ENCODE results near the gene DHRS1.

Gene DHRS1

GRCh38 chr14:24280797-24281460, 18.7 kb downstream of the DHRS1 start:
- DNase-seq, result no peak

- no peak for DNase-seq
Observed at GRCh38 chr14:24279301-24280186, 20.0 kb downstream of the DHRS1 start.

GRCh38 chr14:24278424-24278823, 21.2 kb downstream of the DHRS1 start:
- DNase-seq, result no peak

- no peak for DNase-seq
Observed at GRCh38 chr14:24277606-24278321, 21.8 kb downstream of the DHRS1 start.

GRCh38 chr14:24277071-24277470, 22.5 kb downstream of the DHRS1 start:
- no peak for DNase-seq

- DNase-seq, result no peak
Observed at GRCh38 chr14:24274101-24274543, 25.5 kb downstream of the DHRS1 start.

- no peak for DNase-seq
Observed at GRCh38 chr14:24273422-24273998, 26.1 kb downstream of the DHRS1 start.

GRCh38 chr14:24272467-24272866, 27.1 kb downstream of the DHRS1 start:
- no peak for DNase-seq

GRCh38 chr14:24271834-24272263, 27.7 kb downstream of the DHRS1 start:
- DNase-seq, result no peak

- DNase-seq, result peak; percentile 91
Observed at GRCh38 chr14:24271134-24271833, 28.3 kb downstream of the DHRS1 start, which contains the start of gene RABGGTA. RABGGTA (minus strand) TSS chr14:24271597; CDS start chr14:24271115, 482 bp downstream.

GRCh38 chr14:24270537-24271133, 28.9 kb downstream of the DHRS1 start:
- no peak for DNase-seq

- no peak for DNase-seq
Observed at GRCh38 chr14:24269910-24270536, 29.6 kb downstream of the DHRS1 start.

- DNase-seq, result no peak
Observed at GRCh38 chr14:24269368-24269767, 30.2 kb downstream of the DHRS1 start.

- DNase-seq, result no peak
Observed at GRCh38 chr14:24268225-24268624, 31.4 kb downstream of the DHRS1 start.

- no peak for DNase-seq
Observed at GRCh38 chr14:24267516-24267915, 32.1 kb downstream of the DHRS1 start.

- no peak for DNase-seq
Observed at GRCh38 chr14:24266344-24267244, 33.0 kb downstream of the DHRS1 start.

GRCh38 chr14:24264298-24264697, 35.3 kb downstream of the DHRS1 start:
- DNase-seq, result no peak

GRCh38 chr14:24263848-24264247, 35.7 kb downstream of the DHRS1 start:
- no peak for DNase-seq

- DNase-seq, result no peak
Observed at GRCh38 chr14:24262821-24263733, 36.5 kb downstream of the DHRS1 start, which contains the start of gene TGM1. TGM1 (minus strand) TSS chr14:24263177; CDS start chr14:24262352, 825 bp downstream.

Measured in NCI-H2029 (cell line).